GM21717 (cell line): ENCODE measurements around the gene RASGRP2.

ENCODE experiments used
- ATAC-seq: cut with Tn5 transposase; IDR thresholded peaks from one replicate; pipeline ENCODE4 v1.9.1; 2021; ENCODE audit warnings: mild to moderate bottlenecking, moderate library complexity; ENCODE audit not compliant: unreplicated experiment

RASGRP2 gene

GRCh38 chr11:64757549-64758329, 13.8 kb upstream of the RASGRP2 start:
- ATAC-seq = no peak

GRCh38 chr11:64755681-64756361, 11.9 kb upstream of the RASGRP2 start:
- ATAC-seq = no peak

DNA sequence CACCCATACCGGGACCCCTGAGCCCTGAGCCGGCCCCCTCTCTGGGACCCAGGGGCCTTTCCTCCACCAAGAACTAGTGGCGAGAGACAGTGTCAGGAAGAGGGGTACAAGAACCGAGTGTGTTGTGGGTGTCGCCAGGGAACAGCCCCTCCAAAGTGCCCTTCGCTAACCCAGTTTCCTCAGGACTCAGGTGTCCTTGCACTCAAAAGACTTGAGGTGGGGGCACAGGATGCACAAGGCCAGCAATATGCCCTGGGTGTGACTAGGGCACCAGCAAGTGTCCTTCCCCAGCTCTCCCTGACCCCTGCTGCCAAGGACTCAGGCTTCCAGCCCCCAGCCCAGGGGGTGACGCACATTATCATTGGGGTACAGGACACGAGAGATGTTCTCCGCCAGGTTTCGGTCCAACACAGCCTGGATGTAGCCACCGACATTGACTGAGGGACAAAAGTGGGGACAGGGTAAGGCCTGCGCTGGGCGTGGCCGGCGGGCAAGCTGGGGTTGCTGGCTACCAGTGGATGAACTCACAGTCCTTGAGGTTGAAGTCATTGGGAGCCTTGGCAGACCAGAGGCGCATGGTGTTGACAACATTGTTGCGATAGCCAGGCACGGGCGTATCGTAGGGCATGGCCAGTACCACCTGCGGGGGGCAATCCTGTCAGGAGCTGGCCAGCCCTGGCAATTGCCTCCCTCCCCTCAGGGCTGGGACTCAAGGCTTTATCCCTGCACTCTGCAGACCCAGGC, 11.1 kb upstream of the RASGRP2 start:
- ATAC-seq = no peak

GRCh38 chr11:64754124-64754918, 10.4 kb upstream of the RASGRP2 start:
- no peak for ATAC-seq

GRCh38 chr11:64753380-64754123, 9.6 kb upstream of the RASGRP2 start:
- ATAC-seq = no peak

DNA sequence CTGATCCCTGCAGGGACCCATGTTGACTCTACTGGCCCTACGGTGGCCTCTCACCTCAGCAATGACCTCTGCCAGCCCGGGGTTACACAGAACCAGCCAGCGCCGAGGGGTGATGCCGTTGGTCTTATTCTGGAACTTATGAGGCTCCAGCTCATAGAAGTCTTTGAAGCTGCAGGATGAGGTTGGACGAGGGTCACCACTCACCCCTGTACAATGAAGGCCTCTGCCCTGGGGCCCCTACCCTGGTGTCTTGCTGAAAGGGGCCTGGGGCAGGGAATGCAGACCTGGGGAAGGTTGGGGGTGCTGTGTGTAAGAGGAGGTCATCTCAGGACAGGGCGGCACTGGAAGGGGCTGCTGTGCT, 9.1 kb upstream of the RASGRP2 start:
- no peak for ATAC-seq

DNA sequence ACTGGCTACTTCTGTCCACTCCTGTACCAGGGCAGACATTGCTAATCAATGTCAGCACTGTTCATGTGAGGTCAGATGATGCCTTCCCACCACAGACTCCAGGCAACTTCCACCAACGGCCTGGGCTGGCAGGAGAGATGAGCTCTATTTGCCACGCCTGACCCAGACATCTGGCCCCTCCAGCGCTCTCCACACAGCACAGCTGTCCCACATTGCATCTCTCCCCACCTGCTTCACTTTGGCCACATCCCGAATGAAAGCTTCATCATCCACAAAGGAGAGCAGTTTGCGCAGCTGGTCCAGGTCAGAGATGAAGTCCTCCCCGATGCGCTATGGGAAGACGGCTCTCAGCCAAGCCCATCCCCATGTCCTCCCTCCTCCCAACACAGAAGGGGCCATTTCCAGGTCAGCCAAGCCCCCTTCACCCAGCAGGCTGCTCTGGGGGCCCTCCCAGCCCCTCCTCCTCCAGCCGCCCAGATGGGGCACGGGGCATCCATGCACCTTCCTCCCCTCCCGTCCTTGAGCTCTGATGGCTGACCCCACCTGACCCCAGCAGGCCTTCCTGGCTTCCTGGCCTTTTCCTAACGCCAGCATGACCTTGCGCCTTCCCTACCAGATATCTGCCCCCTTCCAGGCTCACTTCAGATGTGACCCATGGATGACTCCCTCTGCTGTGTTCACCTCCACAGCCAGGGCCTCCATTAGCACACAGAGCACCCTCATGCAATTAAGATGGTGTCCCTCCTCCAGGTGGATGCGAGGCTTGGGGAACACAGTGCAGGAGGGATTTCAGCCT, 8.4 kb upstream of the RASGRP2 start:
- ATAC-seq = no peak

GRCh38 chr11:64751580-64751979, 7.6 kb upstream of the RASGRP2 start:
- ATAC-seq = no peak

GRCh38 chr11:64751136-64751535, 7.2 kb upstream of the RASGRP2 start:
- ATAC-seq = no peak

- ATAC-seq = no peak
These were observed 6.6 kb upstream of the RASGRP2 start for GRCh38 chr11:64750361-64751054.

DNA sequence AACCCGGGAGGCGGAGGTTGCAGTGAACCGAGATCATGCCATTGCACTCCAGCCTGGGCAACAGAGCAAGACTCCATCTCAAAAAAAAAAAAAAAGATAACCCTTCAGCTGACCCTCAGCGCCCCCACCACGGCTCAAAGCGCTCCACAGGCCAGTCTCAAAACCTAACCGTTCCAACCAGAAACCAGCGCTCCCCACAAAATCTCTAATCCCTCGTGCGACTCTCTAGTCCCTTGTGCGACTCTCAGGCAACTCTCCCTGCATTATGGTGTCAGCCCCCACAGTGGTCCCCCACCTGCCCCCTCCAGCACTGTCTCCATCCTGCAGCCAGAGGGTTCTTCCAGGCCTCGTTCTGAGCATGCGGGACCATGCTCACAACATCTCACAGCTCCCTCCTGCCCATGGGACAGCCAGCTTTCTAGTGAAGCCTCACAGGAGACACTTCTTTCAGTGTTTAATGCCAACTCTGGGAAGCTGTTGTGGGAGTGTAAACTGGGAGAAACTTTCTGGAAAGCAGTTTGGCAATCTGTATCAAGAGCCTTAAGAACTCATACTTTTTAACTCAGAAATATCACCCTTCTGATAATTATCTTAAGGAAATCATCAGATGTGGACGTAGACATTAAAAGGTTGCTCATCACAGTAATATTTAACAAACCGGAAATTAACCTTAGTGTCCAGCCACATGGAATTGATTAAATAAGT, 4.2 kb upstream of the RASGRP2 start:
- ATAC-seq = no peak

DNA sequence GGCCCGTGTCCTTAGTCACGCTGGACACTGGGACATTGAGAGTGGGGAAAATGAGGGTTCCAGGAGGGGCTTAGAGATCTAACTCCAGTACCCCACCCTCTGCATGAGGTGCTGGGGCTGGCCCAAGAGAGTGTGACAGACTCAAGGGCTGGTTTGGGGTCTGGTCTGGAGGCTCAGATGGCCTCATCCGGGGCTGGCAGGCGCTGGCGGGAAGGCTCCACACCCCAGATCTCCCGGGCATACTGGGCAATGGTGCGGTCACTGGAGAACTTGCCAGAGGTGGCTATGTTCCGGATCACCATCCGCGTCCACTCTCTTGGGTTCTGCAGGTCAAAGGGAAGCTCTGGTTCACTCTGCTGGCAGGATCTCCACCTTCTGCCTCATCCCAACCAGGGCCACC, 2.5 kb upstream of the RASGRP2 start:
- no peak for ATAC-seq

DNA sequence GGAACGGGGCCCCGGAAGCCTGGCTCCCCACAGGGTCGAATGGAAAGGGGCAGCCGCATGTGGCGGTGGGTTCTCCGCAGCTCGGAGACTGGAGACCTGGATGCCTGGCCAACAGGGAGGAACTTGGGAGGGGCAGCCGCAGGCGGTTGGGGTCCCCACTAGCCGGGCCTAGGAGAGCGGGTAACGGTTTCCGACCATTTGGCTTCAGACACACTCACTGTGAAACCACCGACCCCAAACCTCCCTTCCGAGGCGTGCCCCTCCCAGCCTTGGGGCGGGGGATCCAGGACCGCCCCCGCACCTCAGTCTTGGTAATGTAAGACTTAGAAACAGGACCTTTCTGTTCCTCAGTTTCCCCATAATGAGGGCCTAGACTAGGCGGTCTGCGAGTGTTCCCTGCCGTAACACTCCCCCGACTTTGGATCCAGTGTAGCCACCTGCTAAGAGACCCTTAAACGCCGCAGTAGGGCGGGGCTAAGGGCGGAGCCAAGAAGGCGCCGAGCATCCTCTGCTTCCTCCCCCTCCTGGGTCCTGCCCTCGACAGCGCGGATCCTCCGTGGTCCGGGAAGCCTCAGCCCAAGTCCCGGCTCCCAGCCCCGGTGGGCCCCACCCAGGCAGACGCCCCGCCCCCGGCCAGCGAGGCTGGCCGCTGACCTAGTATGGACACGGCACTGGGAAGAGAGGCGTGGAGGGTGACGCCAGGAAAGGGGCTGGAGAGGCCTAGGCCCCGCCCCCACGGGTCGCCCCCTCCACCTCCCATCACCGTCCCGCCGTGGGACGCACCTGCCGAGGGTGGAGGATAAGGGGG, 1.8 kb upstream of the RASGRP2 start:
- no peak for ATAC-seq

DNA sequence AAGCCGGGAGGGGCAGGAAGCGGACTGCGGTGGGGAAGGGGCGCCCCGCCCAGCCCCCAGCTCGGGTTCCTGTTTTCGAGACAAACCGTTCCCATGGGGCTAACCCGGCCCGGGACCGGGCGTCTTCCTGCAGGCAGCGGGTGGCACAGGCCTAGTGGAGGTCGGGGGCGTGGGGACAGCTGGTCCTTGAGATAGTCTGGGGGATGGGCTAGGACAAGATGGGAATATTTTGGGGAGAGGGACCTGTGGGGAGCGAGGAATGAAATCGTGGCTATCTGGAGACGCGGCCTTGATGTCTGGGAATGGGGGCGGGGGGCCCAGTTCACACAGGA, 1.2 kb upstream of the RASGRP2 start:
- no peak for ATAC-seq

DNA sequence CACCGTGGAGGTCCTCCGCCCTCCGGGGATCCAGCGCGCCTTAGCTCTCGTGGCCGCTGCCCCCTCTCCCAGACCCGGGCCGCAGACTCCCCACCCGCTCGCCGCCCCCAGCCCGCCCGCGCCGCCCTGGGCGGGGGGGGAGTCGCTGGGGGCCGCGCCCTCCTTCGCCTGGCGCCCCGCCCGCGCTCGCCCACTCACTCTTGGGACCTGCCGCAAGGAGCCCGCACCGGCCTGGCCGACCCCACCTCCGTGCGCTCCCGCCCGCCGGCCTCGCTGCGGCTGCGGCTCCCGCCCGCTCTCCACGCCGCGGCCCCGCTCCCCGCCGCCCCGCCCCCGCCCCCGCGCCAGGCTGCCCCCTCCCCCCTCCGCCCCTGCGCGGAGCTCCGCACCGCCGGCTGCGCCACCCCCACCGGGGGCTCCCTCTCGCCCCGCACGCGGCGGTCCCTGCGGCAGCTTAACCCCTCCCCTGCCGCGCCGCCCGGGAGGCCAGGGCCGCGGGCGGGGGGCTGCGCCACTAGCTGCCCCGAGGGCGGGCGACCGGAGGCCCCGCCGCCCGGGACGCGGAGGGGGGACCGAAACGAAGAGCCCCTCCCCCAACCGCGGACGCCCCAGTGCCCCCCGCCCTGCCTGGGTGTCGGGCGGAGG, 724 bp upstream of the RASGRP2 start:
- ATAC-seq = no peak

- no peak for ATAC-seq
These were observed 902 bp downstream of the RASGRP2 start for GRCh38 chr11:64742889-64743590.
